MM.1S (cell line): ENCODE measurements around the gene MLPH.

ENCODE experiments used
- DNase-seq: peaks from one replicate; pipeline ENCODE4 v3.0.0-alpha.2; 2015
- H2AFZ ChIP-seq: fragments of 300-600 bp; sonication (generic); 2 replicates; pipeline ENCODE4 v1.6.0; 2016; ENCODE audit warnings: antibody characterized with exemption, low read length
- H3F3A ChIP-seq: fragments of 300-600 bp; sonication (generic); 2 replicates; pipeline ENCODE4 v1.6.1; 2016; ENCODE audit warnings: mild to moderate bottlenecking, antibody characterized with exemption, low read length, moderate library complexity, mixed read lengths; ENCODE audit not compliant: insufficient read depth
- H3K27ac ChIP-seq: fragments of 300-600 bp; sonication (generic); 2 replicates; pipeline ENCODE4 v1.5.1; 2016; ENCODE audit warnings: mild to moderate bottlenecking, low read length
- H3K27me3 ChIP-seq: fragments of 300-600 bp; sonication (generic); replicated peaks from 2 replicates; pipeline ENCODE4 v1.6.0; 2016; ENCODE audit warnings: low read length; ENCODE audit not compliant: insufficient read depth
- H3K36me3 ChIP-seq: fragments of 300-600 bp; sonication (generic); replicated peaks from 2 replicates; pipeline ENCODE4 v1.6.1; 2016; ENCODE audit warnings: mild to moderate bottlenecking, low read length, mixed read lengths; ENCODE audit not compliant: insufficient read depth
- H3K4me1 ChIP-seq: fragments of 300-600 bp; sonication (generic); 2 replicates; pipeline ENCODE4 v1.6.1; 2016; ENCODE audit warnings: low read length, mixed read lengths
- H3K4me2 ChIP-seq: fragments of 300-600 bp; sonication (generic); 2 replicates; pipeline ENCODE4 v1.6.0; 2016; ENCODE audit warnings: low read depth, low read length
- H3K4me3 ChIP-seq: fragments of 300-600 bp; sonication (generic); 2 replicates; pipeline ENCODE4 v1.5.1; 2016; ENCODE audit warnings: low read length, mixed read lengths
- H3K79me2 ChIP-seq: fragments of 300-600 bp; sonication (generic); 2 replicates; pipeline ENCODE4 v1.6.1; 2016; ENCODE audit warnings: mixed run types, low read length, mixed read lengths
- H3K9ac ChIP-seq: fragments of 300-600 bp; sonication (generic); 2 replicates; pipeline ENCODE4 v1.6.1; 2016; ENCODE audit warnings: low read length, mixed read lengths
- H3K9me2 ChIP-seq: fragments of 300-600 bp; sonication (generic); replicated peaks from 2 replicates; pipeline ENCODE4 v1.6.1; 2016; ENCODE audit warnings: mild to moderate bottlenecking, low read length, mixed read lengths; ENCODE audit not compliant: insufficient read depth
- H3K9me3 ChIP-seq: fragments of 300-600 bp; sonication (generic); replicated peaks from 2 replicates; pipeline ENCODE4 v1.6.1; 2016; ENCODE audit warnings: mild to moderate bottlenecking, low read length, mixed read lengths; ENCODE audit not compliant: insufficient read depth
- H4K20me1 ChIP-seq: fragments of 300-600 bp; sonication (generic); 2 replicates; pipeline ENCODE4 v1.6.1; 2016; ENCODE audit warnings: mild to moderate bottlenecking, low read length, moderate library complexity, mixed read lengths; ENCODE audit not compliant: insufficient read depth
- EZH2 ChIP-seq: fragments of 300-600 bp; sonication (generic); optimal IDR thresholded peaks from 2 replicates; pipeline ENCODE3; 2017; ENCODE audit warnings: low read depth, mild to moderate bottlenecking, antibody characterized with exemption, low read length, mixed read lengths
- EZH2phosphoT487 ChIP-seq: fragments of 300-600 bp; sonication (generic); IDR thresholded peaks from 2 replicates; pipeline ENCODE4 v1.6.1; 2018; ENCODE audit warnings: antibody characterized with exemption, low read length
- TF ChIP-seq, protein P1 (sequence below): fragments of 300-600 bp; sonication (generic); IDR thresholded peaks from 2 replicates; pipeline ENCODE4 v1.5.1; 2016; ENCODE audit warnings: antibody characterized with exemption, low read length, mixed read lengths

MLPH gene

DNA sequence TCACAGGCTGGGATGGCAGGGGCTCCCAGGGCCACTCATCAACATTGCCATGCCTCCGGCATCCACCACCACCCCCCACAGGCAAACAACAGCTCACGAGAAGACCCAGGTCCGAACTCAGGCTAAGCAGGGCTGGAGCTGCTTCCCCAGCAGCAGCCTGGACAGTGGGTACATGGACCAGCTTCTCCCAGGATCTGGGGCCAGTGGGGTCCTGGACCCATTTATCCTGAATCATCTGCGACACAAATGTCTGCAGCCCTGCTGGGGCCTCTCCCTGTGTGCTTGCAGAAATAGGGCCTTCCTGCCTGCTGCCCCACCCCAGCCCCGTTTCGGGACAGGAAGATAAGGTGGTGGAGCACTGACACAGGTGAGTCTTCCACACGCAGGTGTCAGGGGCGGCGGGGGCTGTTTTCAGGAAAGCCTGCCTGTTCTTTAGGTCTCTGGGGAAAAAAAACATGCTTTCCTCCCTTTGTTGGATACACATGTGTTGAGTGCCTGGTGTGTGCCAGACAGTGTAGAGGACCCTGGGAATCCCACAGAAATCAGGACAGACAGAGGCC is 83.8 kb downstream of the MLPH start:
- Histone ChIP-seq H3K9ac (no peak overlapping the region), H3K4me1 (peaks cover 7% of the 10 kb centered on the region), H3K27ac (no peak overlapping the region), H3K4me3 (no peak overlapping the region), H4K20me1 (no peaks in the 10 kb centered on the region), H3K79me2 (no peaks in the 10 kb centered on the region), H2AFZ (no peak overlapping the region), H3K4me2 (no peak overlapping the region), H3F3A (no peaks in the 10 kb centered on the region), H3K27me3 (no peaks in the 10 kb centered on the region), H3K36me3 (no peaks in the 10 kb centered on the region), H3K9me3 (no peaks in the 10 kb centered on the region), H3K9me2 (no peaks in the 10 kb centered on the region)
- DNase-seq: no peak
- no peak for TF ChIP-seq EZH2phosphoT487
- TF ChIP-seq, protein P1, sequence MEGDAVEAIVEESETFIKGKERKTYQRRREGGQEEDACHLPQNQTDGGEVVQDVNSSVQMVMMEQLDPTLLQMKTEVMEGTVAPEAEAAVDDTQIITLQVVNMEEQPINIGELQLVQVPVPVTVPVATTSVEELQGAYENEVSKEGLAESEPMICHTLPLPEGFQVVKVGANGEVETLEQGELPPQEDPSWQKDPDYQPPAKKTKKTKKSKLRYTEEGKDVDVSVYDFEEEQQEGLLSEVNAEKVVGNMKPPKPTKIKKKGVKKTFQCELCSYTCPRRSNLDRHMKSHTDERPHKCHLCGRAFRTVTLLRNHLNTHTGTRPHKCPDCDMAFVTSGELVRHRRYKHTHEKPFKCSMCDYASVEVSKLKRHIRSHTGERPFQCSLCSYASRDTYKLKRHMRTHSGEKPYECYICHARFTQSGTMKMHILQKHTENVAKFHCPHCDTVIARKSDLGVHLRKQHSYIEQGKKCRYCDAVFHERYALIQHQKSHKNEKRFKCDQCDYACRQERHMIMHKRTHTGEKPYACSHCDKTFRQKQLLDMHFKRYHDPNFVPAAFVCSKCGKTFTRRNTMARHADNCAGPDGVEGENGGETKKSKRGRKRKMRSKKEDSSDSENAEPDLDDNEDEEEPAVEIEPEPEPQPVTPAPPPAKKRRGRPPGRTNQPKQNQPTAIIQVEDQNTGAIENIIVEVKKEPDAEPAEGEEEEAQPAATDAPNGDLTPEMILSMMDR: no peak
- TF ChIP-seq EZH2: no peak

DNA sequence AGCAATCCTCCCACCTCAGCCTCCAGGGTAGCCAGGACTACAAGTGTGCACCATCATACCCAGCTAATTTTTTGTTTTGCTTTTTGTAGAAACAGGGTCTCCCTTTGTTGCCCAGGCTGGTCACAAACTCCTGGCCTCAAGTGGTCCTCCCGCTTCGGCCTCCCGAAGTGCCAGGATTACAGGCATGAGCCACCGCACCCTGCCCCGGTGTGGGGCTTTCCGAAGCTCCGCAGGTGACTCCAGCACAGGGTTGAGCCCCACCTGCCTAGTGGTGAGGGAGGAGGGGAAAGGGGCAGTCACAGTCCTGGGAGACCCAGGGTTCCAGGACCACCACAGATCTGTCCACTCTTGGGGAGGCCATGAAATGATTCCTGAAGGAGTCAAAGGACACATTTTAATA is 84.5 kb downstream of the MLPH start:
- Histone ChIP-seq H3K27ac (no peak overlapping the region), H3K4me2 (no peak overlapping the region), H3K4me3 (no peak overlapping the region), H3K27me3 (no peaks in the 10 kb centered on the region), H2AFZ (no peak overlapping the region), H4K20me1 (no peaks in the 10 kb centered on the region), H3K36me3 (no peaks in the 10 kb centered on the region), H3K9ac (no peak overlapping the region), H3K9me3 (no peaks in the 10 kb centered on the region), H3F3A (no peaks in the 10 kb centered on the region), H3K4me1 (peaks cover 7% of the 10 kb centered on the region), H3K9me2 (no peaks in the 10 kb centered on the region), H3K79me2 (no peaks in the 10 kb centered on the region)
- DNase-seq: no peak
- no peak for TF ChIP-seq EZH2
- no peak for TF ChIP-seq EZH2phosphoT487
- TF ChIP-seq, protein P1: no peak

GRCh38 chr2:237572021-237572741 is 85.1 kb downstream of the MLPH start:
- H3K9ac ChIP-seq: 0 out of 2 replicates have a peak overlapping the region, but pooled peaks have one; percentile 8
- peak overlapping the region; percentile 47; the same call in 1 of the 2 replicates for H3K4me2 ChIP-seq
- peak; percentile 88 for DNase-seq
- no peak overlapping the region for H3K27ac ChIP-seq
- TF ChIP-seq EZH2phosphoT487 (no peak), EZH2 (no peak)
- TF ChIP-seq, protein P1: peak; percentile 90
- peaks cover 7% of the 10 kb centered on the region for H3K4me1 ChIP-seq
- H4K20me1 ChIP-seq: no peaks in the 10 kb centered on the region
- H3K79me2 ChIP-seq: no peaks in the 10 kb centered on the region
- no peaks in the 10 kb centered on the region for H3K36me3 ChIP-seq
- no peaks in the 10 kb centered on the region for H3K9me2 ChIP-seq
- no peaks in the 10 kb centered on the region for H3K27me3 ChIP-seq
- H3K9me3 ChIP-seq: no peaks in the 10 kb centered on the region
- peak overlapping the region; percentile 46 for H2AFZ ChIP-seq
- no peaks in the 10 kb centered on the region for H3F3A ChIP-seq
- no peak overlapping the region for H3K4me3 ChIP-seq
